B cell (primary cell): ENCODE results near the gene DGKB. TPM values are rescaled to one million over a fixed set of nuclear protein-coding genes. Genes with fewer than 3 reads are reported as not detected.

Source experiments
- ATAC-seq: fragments of 200-7000 bp; cut with Tn5 transposase; one replicate; pipeline ENCODE4 v1.10.0; 2021; ENCODE audit warnings: low read depth, mild to moderate bottlenecking, moderate number of reproducible peaks, moderate library complexity
- CTCF ChIA-PET: fragments of 350-600 bp; sonication (Branson Sonifier 250); formaldehyde crosslinking; loops from one replicate; lab custom pipeline; 2021; ENCODE audit warnings: antibody characterized with exemption, inconsistent platforms; lab: Charles Lee
- POLR2A ChIA-PET: fragments of 350-600 bp; sonication (Branson Sonifier 250); formaldehyde crosslinking; loops from one replicate; lab custom pipeline; 2021; ENCODE audit warnings: antibody characterized with exemption; lab: Charles Lee
- DNase-seq: peaks from one replicate; pipeline ENCODE4 v3.0.0; 2013
- H2AFZ ChIP-seq: 2 replicates; pipeline ENCODE4 v1.6.1; 2012; ENCODE audit warnings: mild to moderate bottlenecking, low read depth, low read length; ENCODE audit not compliant: insufficient read depth, poor library complexity, severe bottlenecking
- H3K27ac ChIP-seq, 2 donors: 1 replicate in 1 of 2; 2 replicates in 1 of 2; pipeline ENCODE4 v1.5.1; 2012 to 2013; ENCODE audit warnings: low read length in 2 of 2, mild to moderate bottlenecking in 2 of 2, moderate library complexity in 1 of 2
- H3K27me3 ChIP-seq, 4 experiments: fragments of 200-600 bp in 1 of 4; sonication (generic) in 1 of 4; replicated peaks in 1 of 4; 1 replicate in 2 of 4; 2 replicates in 2 of 4; pipeline versions ENCODE4 v1.6.1 to v1.7.0; 2013 to 2016; ENCODE audit warnings: low read length in 3 of 4, mild to moderate bottlenecking in 2 of 4, mixed read lengths in 1 of 4, moderate library complexity in 1 of 4; ENCODE audit not compliant: insufficient read depth in 4 of 4, control insufficient read depth in 3 of 4; ENCODE audit errors: control extremely low read depth in 1 of 4
- H3K36me3 ChIP-seq, 2 experiments: replicated peaks in 1 of 2; 1 replicate in 1 of 2; 2 replicates in 1 of 2; pipeline versions ENCODE4 v1.6.1 to v1.7.1; 2013; ENCODE audit warnings: low read length in 1 of 2; ENCODE audit not compliant: insufficient read depth in 2 of 2, control insufficient read depth in 1 of 2; ENCODE audit errors: control extremely low read depth in 1 of 2, extremely low read depth in 1 of 2
- H3K4me1 ChIP-seq, 2 donors: fragments of 200-600 bp in 1 of 2; sonication (generic) in 1 of 2; 1 replicate in 1 of 2; 2 replicates in 1 of 2; pipeline versions ENCODE4 v1.5.1 to v1.6.1; 2013 to 2017; ENCODE audit warnings: low read length in 2 of 2; ENCODE audit not compliant: control insufficient read depth in 2 of 2, insufficient read depth in 2 of 2
- H3K4me2 ChIP-seq: replicated peaks from 2 replicates; pipeline ENCODE3; 2012; ENCODE audit warnings: mild to moderate bottlenecking, low read depth, low read length; ENCODE audit not compliant: poor library complexity, severe bottlenecking
- H3K4me3 ChIP-seq, 5 experiments: fragments of 200-600 bp in 1 of 5; sonication (generic) in 1 of 5; 1 replicate in 3 of 5; 2 replicates in 2 of 5; pipeline versions ENCODE4 v1.5.1 to v1.7.0; 2011 to 2016; ENCODE audit warnings: low read length in 4 of 5, mild to moderate bottlenecking in 4 of 5, low read depth in 2 of 5, control low read depth in 1 of 5, moderate library complexity in 1 of 5; ENCODE audit not compliant: insufficient read depth in 1 of 5; ENCODE audit errors: control extremely low read depth in 1 of 5, extremely low read depth in 1 of 5
- H3K79me2 ChIP-seq: fragments of 200-600 bp; sonication (generic); one replicate; pipeline ENCODE4 v1.6.0; 2016; ENCODE audit warnings: low read length; ENCODE audit not compliant: control insufficient read depth, insufficient read depth
- H3K9ac ChIP-seq: fragments of 200-600 bp; sonication (generic); 2 replicates; pipeline ENCODE4 v1.6.1; 2017; ENCODE audit warnings: mild to moderate bottlenecking, low read length, moderate library complexity
- H3K9me3 ChIP-seq, 3 donors: one replicate each; pipeline versions ENCODE4 v1.6.1 to v1.7.1; 2013; ENCODE audit warnings: low read length in 2 of 3; ENCODE audit not compliant: control insufficient read depth in 2 of 3, insufficient read depth in 1 of 3; ENCODE audit errors: control extremely low read depth in 1 of 3
- H4K20me1 ChIP-seq: 2 replicates; pipeline ENCODE4 v1.6.0; 2012; ENCODE audit warnings: mild to moderate bottlenecking, low read length; ENCODE audit not compliant: insufficient read depth, control insufficient read depth, poor library complexity, severe bottlenecking
- H3K27ac Mint-ChIP-seq: one replicate; pipeline ENCODE4 v1.8.0; 2021; ENCODE audit warnings: mixed read lengths
- H3K27me3 Mint-ChIP-seq: one replicate; pipeline ENCODE4 v1.8.0; 2021; ENCODE audit warnings: mixed read lengths
- H3K4me1 Mint-ChIP-seq: one replicate; pipeline ENCODE4 v1.8.0; 2021; ENCODE audit warnings: mixed read lengths
- H3K4me3 Mint-ChIP-seq: one replicate; pipeline ENCODE4 v1.8.0; 2021; ENCODE audit warnings: mixed read lengths
- H3K9me3 Mint-ChIP-seq: one replicate; pipeline ENCODE4 v1.8.0; 2022; ENCODE audit warnings: mixed read lengths; ENCODE audit not compliant: insufficient read depth
- EZH2 ChIP-seq: IDR thresholded peaks from 2 replicates; pipeline ENCODE4 v1.6.1; 2012; ENCODE audit warnings: borderline replicate concordance, low read depth, mild to moderate bottlenecking, moderate library complexity, low read length; ENCODE audit not compliant: insufficient read depth, poor library complexity, severe bottlenecking
- WGBS: methylation state at CpG from one replicate; pipeline ENCODE4 v1.1.5; 2013; ENCODE audit warnings: missing lambda C conversion rate; ENCODE audit not compliant: insufficient coverage; 5-methylcytosine and 5-hydroxymethylcytosine counted together
- intact Hi-C: fragments of 100-400 bp; cut with micrococcal nuclease; formaldehyde crosslinking; loops from one replicate; pipeline ENCODE4 v1.10.0; 2022
- polyA plus RNA-seq: library from polyadenylated mRNA; depleted of rRNA; stranded (reverse); fragments of >200 nt; gene quantifications from 2 replicates; pipeline ENCODE4 v1.2.3, GENCODE V29; 2012
- total RNA-seq, 2 donors: library from RNA; stranded (reverse); fragments of 120-200 nt in 1 of 2; gene quantifications; 1 replicate in 1 of 2; 2 replicates in 1 of 2; pipeline versions ENCODE4 v1.2.3 to v1.2.4, GENCODE V29; 2013 to 2022
- TF ChIP-seq, protein P1 (sequence below): fragments of 200-600 bp; IDR thresholded peaks from one replicate; pipeline ENCODE4 v1.8.0; 2022; ENCODE audit warnings: antibody characterized with exemption, mild to moderate bottlenecking

The DGKB gene
- total and polyA plus RNA-seq, 2 donors (not counting 1 experiment from before 2014, with no cell fraction given), result not detected

GRCh38 chr7:14305233-14305866 lies 597.2 kb downstream of the DGKB start:
- H3K4me1 Mint-ChIP-seq, result no peaks in the 10 kb centered on the region
- H3K9ac ChIP-seq, result no peak overlapping the region
- H3K4me3 Mint-ChIP-seq, result no peak overlapping the region
- no peaks in the 10 kb centered on the region for H3K27me3 ChIP-seq
- ChIA-PET CTCF (no interaction called here), POLR2A (no interaction called here)
- no peak overlapping the region for H2AFZ ChIP-seq
- no peak overlapping the region for H3K27ac ChIP-seq
- ATAC-seq (no peak), DNase-seq (no peak)
- H3K27me3 Mint-ChIP-seq, result no peaks in the 10 kb centered on the region
- H3K4me3 ChIP-seq, result no peak overlapping the region
- H3K27ac Mint-ChIP-seq, result no peak overlapping the region
- intact Hi-C loops, result no loop called here
- H3K4me2 ChIP-seq, result no peak overlapping the region
- no peaks in the 10 kb centered on the region for H3K79me2 ChIP-seq
- H3K4me1 ChIP-seq, result no peaks in the 10 kb centered on the region
- H3K36me3 ChIP-seq, result no peaks in the 10 kb centered on the region
- no peaks in the 10 kb centered on the region for H4K20me1 ChIP-seq
- no peaks in the 10 kb centered on the region for H3K9me3 Mint-ChIP-seq
- 100% methylated on average over 1 of the region's 4 CpGs for WGBS
- H3K9me3 ChIP-seq, result no peaks in the 10 kb centered on the region
- TF ChIP-seq EZH2, result no peak
- TF ChIP-seq, protein P1, sequence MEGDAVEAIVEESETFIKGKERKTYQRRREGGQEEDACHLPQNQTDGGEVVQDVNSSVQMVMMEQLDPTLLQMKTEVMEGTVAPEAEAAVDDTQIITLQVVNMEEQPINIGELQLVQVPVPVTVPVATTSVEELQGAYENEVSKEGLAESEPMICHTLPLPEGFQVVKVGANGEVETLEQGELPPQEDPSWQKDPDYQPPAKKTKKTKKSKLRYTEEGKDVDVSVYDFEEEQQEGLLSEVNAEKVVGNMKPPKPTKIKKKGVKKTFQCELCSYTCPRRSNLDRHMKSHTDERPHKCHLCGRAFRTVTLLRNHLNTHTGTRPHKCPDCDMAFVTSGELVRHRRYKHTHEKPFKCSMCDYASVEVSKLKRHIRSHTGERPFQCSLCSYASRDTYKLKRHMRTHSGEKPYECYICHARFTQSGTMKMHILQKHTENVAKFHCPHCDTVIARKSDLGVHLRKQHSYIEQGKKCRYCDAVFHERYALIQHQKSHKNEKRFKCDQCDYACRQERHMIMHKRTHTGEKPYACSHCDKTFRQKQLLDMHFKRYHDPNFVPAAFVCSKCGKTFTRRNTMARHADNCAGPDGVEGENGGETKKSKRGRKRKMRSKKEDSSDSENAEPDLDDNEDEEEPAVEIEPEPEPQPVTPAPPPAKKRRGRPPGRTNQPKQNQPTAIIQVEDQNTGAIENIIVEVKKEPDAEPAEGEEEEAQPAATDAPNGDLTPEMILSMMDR, result no peak

- CTCF ChIA-PET, result no interaction called here
Observed at GRCh38 chr7:14303536-14303935, 599.0 kb downstream of the DGKB start.

More at GRCh38 chr7:14303536-14303935, 599.0 kb downstream of the DGKB start:
- Mint-ChIP-seq H3K27ac (no peak overlapping the region), H3K4me3 (no peak overlapping the region), H3K4me1 (no peaks in the 10 kb centered on the region), H3K27me3 (no peaks in the 10 kb centered on the region), H3K9me3 (no peaks in the 10 kb centered on the region)
- Histone ChIP-seq H3K36me3 (no peaks in the 10 kb centered on the region), H3K4me2 (no peak overlapping the region), H3K27me3 (no peaks in the 10 kb centered on the region), H3K4me1 (no peaks in the 10 kb centered on the region), H3K4me3 (no peak overlapping the region), H2AFZ (no peak overlapping the region), H3K9me3 (no peaks in the 10 kb centered on the region), H4K20me1 (no peaks in the 10 kb centered on the region), H3K27ac (no peak overlapping the region), H3K79me2 (no peaks in the 10 kb centered on the region), H3K9ac (no peak overlapping the region)
- no peak for TF ChIP-seq EZH2
- TF ChIP-seq, protein P1, result no peak
- DNase-seq, result no peak
- POLR2A ChIA-PET, result no interaction called here
- no peak for ATAC-seq
- intact Hi-C loops, result no loop called here
- WGBS, result no CpG with 5 or more reads among the region's 2 CpGs
